Activated CD4-positive, CD25-positive, alpha-beta regulatory T cell treated with anti-CD3 and anti-CD28 coated beads, Interleukin-2, amount 50 U/mL, for 16 hours (primary cell): Measurements from ENCODE around the gene TCF7L1.
"Not testable (repeated sequence)": the region's sequence is repeated elsewhere in the genome, so short reads cannot be mapped to it uniquely, and the experiment has no call there.

Experiments used
- DNase-seq: peaks from one replicate; pipeline ENCODE4 v3.0.0-alpha.2; 2020; ENCODE audit warnings: low read depth, low spot score

The TCF7L1 gene

DNA sequence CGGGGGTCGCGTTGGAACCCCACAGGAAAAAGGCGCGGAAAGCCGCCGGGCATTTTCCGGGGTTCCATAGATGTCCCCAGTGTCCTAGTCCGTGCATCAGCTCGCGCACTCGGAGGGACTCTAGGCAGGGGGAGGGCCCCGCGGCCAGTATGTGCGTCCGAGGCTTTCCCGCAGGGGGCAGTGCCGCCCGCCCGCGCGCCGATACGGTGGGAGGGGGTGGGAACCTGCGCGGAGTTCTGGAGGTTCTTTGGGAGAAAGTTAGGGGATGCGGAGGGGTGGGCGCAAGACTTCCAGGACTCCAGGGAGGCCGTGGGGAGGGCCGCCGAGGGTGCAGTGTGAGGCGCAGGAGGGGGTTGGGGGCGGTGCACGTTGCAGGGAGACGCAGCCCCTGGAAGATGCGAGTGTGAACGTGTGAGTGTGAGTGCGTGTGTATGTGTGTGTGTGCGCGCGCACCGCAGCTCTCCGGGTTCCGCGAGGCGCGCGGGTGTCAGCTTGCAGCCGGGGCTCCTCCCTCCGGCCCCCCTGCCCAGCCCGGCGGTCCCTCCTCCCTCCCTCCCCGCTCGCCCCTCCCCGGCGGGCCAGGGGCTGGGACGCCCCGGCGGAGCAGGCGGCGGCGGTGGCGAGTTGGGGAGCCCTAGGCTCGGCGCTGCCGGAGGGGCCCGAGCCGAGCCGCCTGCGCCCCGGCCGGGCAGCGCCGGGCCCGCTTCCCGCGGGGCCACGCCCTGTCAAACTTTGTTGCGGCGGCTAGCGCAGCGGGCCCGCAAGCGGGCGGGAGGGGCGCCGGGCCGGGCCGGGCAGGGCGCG is at the start of gene TCF7L1:
TSS of gene TCF7L1 (plus strand) at position 559 of the 804 bp plus-strand sequence. CDS start 293 bp downstream, outside the sequence.
- DNase-seq, result no peak

GRCh38 chr2:85085563-85085962 is 47.6 kb upstream of the TCF7L1 start:
- DNase-seq, result no peak

- DNase-seq, result no peak
These were observed 45.7 kb upstream of the TCF7L1 start for GRCh38 chr2:85087541-85087940.

DNA sequence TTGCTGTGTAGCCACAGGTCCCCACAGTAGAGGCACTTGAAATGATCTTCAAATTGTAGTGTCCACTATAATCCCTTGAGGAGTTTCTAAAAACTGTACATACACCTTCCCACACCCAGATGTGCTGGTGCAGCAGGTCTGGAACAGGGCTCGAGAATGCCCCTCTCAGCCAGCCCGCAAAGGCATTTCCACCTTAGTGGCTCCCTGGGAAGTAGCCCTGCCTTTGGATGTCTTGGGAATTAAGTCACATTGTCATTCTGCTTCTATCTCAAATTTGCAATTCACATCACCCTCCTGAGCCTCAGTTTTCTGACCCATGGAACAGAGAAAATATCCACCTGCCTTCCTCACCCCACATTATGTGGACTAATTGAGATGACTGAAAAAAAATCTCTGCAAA is 44.3 kb upstream of the TCF7L1 start:
- no peak for DNase-seq

DNA sequence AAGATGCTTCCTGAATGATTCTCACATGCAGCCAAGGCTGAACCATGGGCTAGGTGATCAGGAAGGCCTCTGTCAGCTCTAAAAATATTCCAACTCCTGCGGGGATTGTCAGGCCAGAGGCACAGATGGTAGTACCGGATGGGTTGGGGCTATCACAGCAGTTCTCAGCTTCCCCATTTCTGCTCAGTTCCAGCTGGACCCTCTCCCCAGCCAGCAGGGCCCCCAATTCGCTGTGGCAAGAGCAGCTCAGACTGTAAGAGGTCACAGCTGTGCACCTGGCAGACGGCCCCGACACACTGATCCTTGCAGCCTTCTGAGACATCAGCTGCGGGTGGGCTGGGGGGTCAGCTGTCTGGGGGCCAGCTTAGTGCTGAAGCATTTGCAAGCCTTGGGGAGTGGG is 43.6 kb upstream of the TCF7L1 start:
- DNase-seq, result no peak

GRCh38 chr2:85091838-85092237 is 41.4 kb upstream of the TCF7L1 start:
- DNase-seq, result no peak

DNA sequence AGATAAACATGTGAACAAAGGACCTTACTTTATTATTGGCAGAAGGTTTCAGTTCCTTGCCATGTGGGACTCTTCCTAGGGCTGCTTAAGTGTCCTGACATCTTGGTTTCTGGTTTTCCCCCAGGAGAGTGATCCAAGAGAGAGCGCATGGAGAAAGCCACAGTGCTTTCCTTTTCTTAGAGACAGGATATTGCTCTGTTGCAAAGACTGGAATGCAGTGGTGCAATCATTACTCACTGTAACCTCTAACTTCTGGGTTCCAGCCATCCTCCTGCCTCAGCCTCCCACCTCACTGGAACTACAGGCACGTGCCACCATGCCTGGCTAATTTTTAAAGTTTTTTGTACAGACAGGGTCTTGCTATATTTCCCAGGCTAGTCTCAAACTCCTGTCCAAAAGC is 38.1 kb upstream of the TCF7L1 start:
- no peak for DNase-seq

GRCh38 chr2:85096616-85097015 is 36.6 kb upstream of the TCF7L1 start:
- DNase-seq, result no peak

GRCh38 chr2:85104228-85104627 is 29.0 kb upstream of the TCF7L1 start:
- no peak for DNase-seq

DNA sequence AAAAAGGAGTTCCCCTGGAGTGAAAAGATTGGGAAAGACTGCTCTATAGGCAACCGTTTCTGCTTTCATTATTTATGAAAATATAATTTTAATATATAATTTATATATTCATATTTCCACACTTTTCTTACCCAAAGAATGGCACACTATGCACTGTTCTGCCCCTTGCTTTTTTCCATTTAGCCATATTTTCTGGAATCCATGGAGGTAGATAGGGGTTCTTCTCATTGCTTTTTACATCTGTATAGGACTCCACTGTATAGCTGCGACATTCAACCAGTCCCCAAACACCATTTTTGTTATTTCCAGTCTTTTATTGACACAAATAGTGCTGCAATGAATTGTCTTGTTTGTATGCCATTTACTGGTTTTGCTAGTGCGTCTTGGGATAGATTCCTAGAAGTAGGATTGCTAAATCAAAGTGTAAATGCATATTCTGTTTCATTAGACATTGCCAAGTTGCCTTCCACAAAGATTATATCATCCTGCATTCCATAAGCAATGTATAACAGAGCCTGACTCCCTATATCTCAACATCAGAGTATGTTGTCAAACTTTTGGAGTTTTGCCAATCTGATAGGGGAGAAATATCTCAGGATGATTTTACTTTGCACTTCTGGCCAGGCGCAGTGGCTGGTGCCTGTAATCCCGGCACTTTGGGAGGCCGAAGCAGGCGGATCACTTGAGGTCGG is 26.6 kb upstream of the TCF7L1 start:
- no peak for DNase-seq

DNA sequence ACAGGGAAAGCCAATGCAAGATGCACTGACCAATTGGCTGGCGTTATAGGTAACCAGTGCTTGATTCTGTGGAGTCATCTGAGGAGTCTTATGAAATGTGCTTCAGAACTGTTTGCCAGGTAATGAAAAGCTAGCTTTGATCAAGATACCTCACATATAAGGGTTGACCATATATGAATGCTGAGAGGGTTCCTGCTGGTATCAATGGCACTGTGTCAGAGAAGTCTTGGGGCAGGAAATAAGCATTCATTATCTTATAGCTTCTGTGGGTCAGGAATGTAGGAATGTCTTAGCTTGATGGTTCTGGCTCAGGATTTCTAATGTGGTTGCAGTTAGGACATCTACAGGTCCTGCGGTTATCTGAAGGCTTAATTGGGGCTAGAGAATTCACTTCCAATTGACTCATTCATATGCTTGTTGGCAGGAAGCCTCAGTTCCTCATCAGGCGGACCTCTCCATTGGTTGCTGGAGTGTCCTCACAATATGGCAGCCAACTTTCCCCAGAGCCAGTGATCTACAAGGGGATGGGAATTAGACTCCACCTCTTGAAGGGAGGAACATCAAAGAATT is 22.1 kb upstream of the TCF7L1 start:
- DNase-seq, result no peak

DNA sequence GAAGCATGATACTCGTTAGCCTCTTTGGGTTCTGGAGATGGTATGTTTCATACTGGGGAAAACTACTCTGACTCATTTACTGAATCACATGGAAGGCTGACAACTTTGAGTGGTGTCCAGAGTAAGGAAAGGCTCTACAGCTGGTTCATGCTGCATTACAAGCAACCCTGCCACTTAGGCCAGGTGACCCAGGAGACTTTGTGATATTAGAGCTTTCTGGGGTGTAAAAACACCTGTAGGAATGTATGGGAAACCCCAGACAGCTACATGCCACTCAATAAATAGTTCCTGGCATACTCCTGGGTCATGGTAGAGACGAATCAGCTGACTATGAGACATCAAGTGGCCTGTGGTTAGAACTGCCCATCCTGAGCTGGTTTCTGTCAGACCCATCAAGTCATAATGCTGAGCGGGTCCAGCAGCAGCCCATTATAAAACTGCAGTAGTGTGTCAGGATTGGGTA is 21.3 kb upstream of the TCF7L1 start:
- no peak for DNase-seq

GRCh38 chr2:85112906-85113625 is 20.1 kb upstream of the TCF7L1 start:
- DNase-seq, result no peak

- no peak for DNase-seq
These were observed 18.4 kb upstream of the TCF7L1 start for GRCh38 chr2:85114586-85115330.

GRCh38 chr2:85116207-85116606 is 17.0 kb upstream of the TCF7L1 start:
- DNase-seq, result no peak

DNA sequence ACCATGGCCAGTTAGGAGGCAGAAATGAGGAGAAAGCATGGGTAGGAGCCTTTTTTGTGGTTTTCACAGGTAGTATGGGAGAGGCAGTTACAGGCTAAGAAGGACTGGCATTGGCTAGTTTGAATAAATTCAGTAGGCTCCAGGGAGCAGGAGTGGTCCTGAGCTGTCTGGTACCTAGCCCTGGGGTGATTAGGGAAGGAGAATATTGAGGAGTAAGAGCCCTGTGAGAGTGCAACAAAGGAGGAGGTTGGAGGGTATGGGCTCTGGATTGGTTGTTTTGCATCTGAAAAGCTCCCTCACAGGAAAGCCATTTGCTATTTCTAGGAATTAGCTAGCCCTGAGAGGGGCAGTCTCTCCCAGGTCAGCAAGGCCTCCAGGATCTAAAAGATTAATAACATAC is 13.3 kb upstream of the TCF7L1 start:
- DNase-seq, result no peak

DNA sequence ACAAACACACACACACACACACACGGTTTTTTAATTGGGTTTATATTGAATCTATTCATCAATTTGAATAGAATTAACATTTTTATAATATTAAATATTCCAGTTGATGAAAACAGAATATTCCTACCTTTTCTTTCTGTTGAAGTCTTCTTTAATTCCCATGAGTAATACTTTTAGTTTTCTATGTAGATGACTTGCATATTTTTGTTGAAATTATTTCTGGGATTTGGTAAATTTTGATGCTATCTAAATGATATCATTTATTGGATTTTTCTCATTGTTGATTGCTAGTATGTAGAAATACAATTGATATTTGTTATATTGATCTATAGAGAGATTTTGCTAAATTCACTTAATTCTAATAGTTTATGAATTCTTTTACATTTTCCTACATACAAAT is 12.8 kb upstream of the TCF7L1 start:
- no peak for DNase-seq

GRCh38 chr2:85126462-85126861 is 6.7 kb upstream of the TCF7L1 start:
- DNase-seq, result not testable (repeated sequence)

- DNase-seq, result no peak
These were observed 3.3 kb upstream of the TCF7L1 start for GRCh38 chr2:85129861-85130260.

- DNase-seq, result no peak
These were observed 2.8 kb upstream of the TCF7L1 start for GRCh38 chr2:85130407-85130806.

GRCh38 chr2:85131116-85131515 is 2.1 kb upstream of the TCF7L1 start:
- no peak for DNase-seq
